Upper lobe of left lung (tissue), 6 donors: ENCODE results near the gene CFAP58. TPM values are rescaled to one million over a fixed set of nuclear protein-coding genes. Genes with fewer than 3 reads are reported as not detected.

Experiments used
- ATAC-seq, 2 donors: fragments of 200-7000 bp; cut with Tn5 transposase; one replicate each; pipeline ENCODE4 v1.9.1; 2022; ENCODE audit warnings: mild to moderate bottlenecking in 2 of 2, moderate library complexity in 2 of 2; ENCODE audit not compliant: low FRiP score in 2 of 2
- DNase-seq, 2 donors: peaks; one replicate each; pipeline ENCODE4 v3.0.0-alpha.2; 2019 to 2020
- H3K27ac ChIP-seq, 4 donors: fragments of 200-600 bp; sonication (generic); one replicate each; pipeline ENCODE4 v1.5.1; 2016 to 2019
- H3K27me3 ChIP-seq, 4 donors: fragments of 200-600 bp; sonication (generic); one replicate each; pipeline ENCODE4 v1.5.1; 2017 to 2019
- H3K36me3 ChIP-seq, 4 donors: fragments of 200-600 bp; sonication (generic); one replicate each; pipeline ENCODE4 v1.5.1; 2016 to 2019
- H3K4me1 ChIP-seq, 4 donors: fragments of 200-600 bp; sonication (generic); one replicate each; pipeline ENCODE4 v1.5.1; 2018 to 2019
- H3K4me3 ChIP-seq, 4 donors: fragments of 200-600 bp; sonication (generic); one replicate each; pipeline ENCODE4 v1.5.1; 2017 to 2019; ENCODE audit warnings: mild to moderate bottlenecking in 2 of 4, moderate library complexity in 1 of 4
- H3K9me3 ChIP-seq, 4 donors: fragments of 200-600 bp; sonication (generic); one replicate each; pipeline ENCODE4 v1.5.1; 2018 to 2019
- CTCF ChIP-seq, 6 experiments: fragments of 450-650 bp in 4 of 6; fragments of 200-600 bp in 2 of 6; sonication (generic) in 2 of 6; IDR thresholded peaks; one replicate each; pipeline ENCODE4 v1.5.1; 2016 to 2019; ENCODE audit warnings: antibody characterized with exemption in 6 of 6
- EP300 ChIP-seq, 4 donors: sonication (generic); formaldehyde crosslinking; IDR thresholded peaks; one replicate each; pipeline ENCODE4 v1.5.1; 2017; ENCODE audit warnings: antibody characterized with exemption in 4 of 4, control low read depth in 2 of 4
- POLR2A ChIP-seq, 4 donors: fragments of 450-650 bp; IDR thresholded peaks; one replicate each; pipeline ENCODE4 v1.5.1; 2016 to 2017; ENCODE audit warnings: antibody characterized with exemption in 4 of 4, mild to moderate bottlenecking in 2 of 4
- POLR2AphosphoS5 ChIP-seq, 2 donors: sonication (generic); formaldehyde crosslinking; IDR thresholded peaks; one replicate each; pipeline ENCODE4 v1.5.1; 2017; ENCODE audit warnings: antibody characterized with exemption in 2 of 2
- WGBS, 2 donors: methylation state at CpG; one replicate each; pipeline ENCODE4 v1.1.5; 2017 to 2018; 5-methylcytosine and 5-hydroxymethylcytosine counted together
- total RNA-seq, 6 donors: library from RNA; depleted of rRNA in 4 of 6; stranded (reverse); fragments of >200 nt in 4 of 6; gene quantifications; one replicate each; pipeline versions ENCODE4 v1.1.0 to v1.2.1, GENCODE V29; 2016 to 2021
- donor health status: DM: no; HTN: no; CAD: no; lungs with moderate emphysema.
- donor health status: DM: no; HTN: yes; CAD: no; lungs with severe emphysema.

The CFAP58 gene, protein sequence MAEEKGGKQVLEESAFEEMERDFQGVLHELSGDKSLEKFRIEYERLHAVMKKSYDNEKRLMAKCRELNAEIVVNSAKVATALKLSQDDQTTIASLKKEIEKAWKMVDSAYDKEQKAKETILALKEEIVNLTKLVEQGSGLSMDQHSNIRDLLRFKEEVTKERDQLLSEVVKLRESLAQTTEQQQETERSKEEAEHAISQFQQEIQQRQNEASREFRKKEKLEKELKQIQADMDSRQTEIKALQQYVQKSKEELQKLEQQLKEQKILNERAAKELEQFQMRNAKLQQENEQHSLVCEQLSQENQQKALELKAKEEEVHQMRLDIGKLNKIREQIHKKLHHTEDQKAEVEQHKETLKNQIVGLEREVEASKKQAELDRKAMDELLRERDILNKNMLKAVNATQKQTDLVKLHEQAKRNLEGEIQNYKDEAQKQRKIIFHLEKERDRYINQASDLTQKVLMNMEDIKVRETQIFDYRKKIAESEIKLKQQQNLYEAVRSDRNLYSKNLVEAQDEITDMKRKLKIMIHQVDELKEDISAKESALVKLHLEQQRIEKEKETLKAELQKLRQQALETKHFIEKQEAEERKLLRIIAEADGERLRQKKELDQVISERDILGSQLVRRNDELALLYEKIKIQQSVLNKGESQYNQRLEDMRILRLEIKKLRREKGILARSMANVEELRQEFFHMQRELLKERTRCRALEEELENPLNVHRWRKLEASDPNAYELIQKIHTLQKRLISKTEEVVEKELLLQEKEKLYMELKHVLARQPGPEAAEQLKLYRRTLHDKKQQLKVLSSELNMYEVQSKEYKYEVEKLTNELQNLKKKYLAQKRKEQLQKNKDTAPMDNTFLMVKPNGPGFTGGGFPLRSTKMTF
- 10 to 100 TPM in 1 of 6 donors, 1 to 10 TPM in 3, under 1 TPM in 2; 0.14 to 11.0 (median 1.0) TPM for total RNA-seq

GRCh38 chr10:104353325-104354048, at the start of gene CFAP58:
CFAP58 (plus strand) TSS chr10:104353833; CDS start chr10:104353898, 65 bp downstream.
- TF ChIP-seq CTCF (IDR thresholded peaks at IDR 0.05): peak; percentile 49 to 89 (median 70)
- peak; percentile 64 to 76 for TF ChIP-seq POLR2AphosphoS5 (IDR thresholded peaks at IDR 0.05)
- peak in 2 of 4 donors; percentile 38 to 45 for TF ChIP-seq POLR2A (IDR thresholded peaks at IDR 0.05)
- no peak for TF ChIP-seq EP300 (IDR thresholded peaks at IDR 0.05)
- no peaks in the 10 kb centered on the region for H3K9me3 ChIP-seq
- H3K27me3 ChIP-seq: no peaks in the 10 kb centered on the region
- H3K4me1 ChIP-seq: peaks cover 30 to 44% (median 35%) of the 10 kb centered on the region in 4 donors
- H3K27ac ChIP-seq: peak within 1 kb of the TSS; percentile 6 to 86 (median 31)
- H3K36me3 ChIP-seq: no peaks in the 10 kb centered on the region
- peak; percentile 90 to 92 for ATAC-seq
- peak; percentile 97 for DNase-seq
- WGBS, 2 donors: 2 to 3% methylated on average over 43 of the region's 43 CpGs
- H3K4me3 ChIP-seq: peak within 1 kb of the TSS; percentile 3 to 45 (median 36)

- Histone ChIP-seq H3K9me3 (no peaks in the 10 kb centered on the region), H3K27ac (peak overlapping the region in 1 of 4 donors; percentile 8), H3K27me3 (no peaks in the 10 kb centered on the region), H3K4me1 (peaks cover 27 to 39% (median 31%) of the 10 kb centered on the region in 4 donors), H3K36me3 (peaks cover 0 to 16% (median 0%) of the 10 kb centered on the region in 4 donors), H3K4me3 (no peak overlapping the region)
- 90 to 95% methylated on average over 4 of the region's 4 CpGs for WGBS, 2 donors
- TF ChIP-seq POLR2AphosphoS5 (IDR thresholded peaks at IDR 0.05): no peak
- TF ChIP-seq POLR2A (IDR thresholded peaks at IDR 0.05): no peak
- no peak for TF ChIP-seq EP300 (IDR thresholded peaks at IDR 0.05)
- no peak for TF ChIP-seq CTCF (IDR thresholded peaks at IDR 0.05)
- DNase-seq: no peak
- ATAC-seq: no peak
Measured at GRCh38 chr10:104304356-104304745, 49.3 kb upstream of the CFAP58 start.

- Histone ChIP-seq H3K27ac (peak overlapping the region in 2 of 4 donors; percentile 8 to 42), H3K4me1 (peaks cover 21 to 42% (median 31%) of the 10 kb centered on the region in 4 donors), H3K9me3 (no peaks in the 10 kb centered on the region), H3K4me3 (no peak overlapping the region), H3K27me3 (no peaks in the 10 kb centered on the region), H3K36me3 (peaks cover 0 to 16% (median 0%) of the 10 kb centered on the region in 4 donors)
- DNase-seq: no peak
- TF ChIP-seq POLR2AphosphoS5 (IDR thresholded peaks at IDR 0.05) (no peak), POLR2A (IDR thresholded peaks at IDR 0.05) (no peak), CTCF (IDR thresholded peaks at IDR 0.05) (no peak), EP300 (IDR thresholded peaks at IDR 0.05) (no peak)
- 61 to 70% methylated on average over 8 of the region's 8 CpGs for WGBS, 2 donors
- ATAC-seq: no peak
Measured at GRCh38 chr10:104304927-104305326, 48.7 kb upstream of the CFAP58 start.

DNA sequence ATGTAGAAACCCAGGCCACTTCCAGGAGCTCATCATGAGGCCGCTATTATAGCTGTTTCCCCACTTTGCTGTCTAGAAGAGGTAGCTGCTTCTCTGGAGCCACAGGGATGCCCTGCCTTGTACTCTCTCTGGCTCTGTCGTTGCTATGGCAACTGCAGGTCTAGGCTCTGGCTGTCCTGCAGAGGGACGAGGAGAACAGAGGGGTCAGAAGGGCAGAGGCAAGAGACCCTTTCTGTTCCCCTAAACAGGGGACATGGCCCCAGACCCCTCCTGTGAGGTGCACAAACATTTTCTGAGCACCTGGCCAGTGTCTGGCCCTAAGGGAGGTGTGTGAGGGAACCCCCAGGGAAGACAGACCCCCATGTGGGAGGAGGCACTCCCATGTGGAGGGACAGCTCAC, 46.7 kb upstream of the CFAP58 start:
- DNase-seq: no peak
- Histone ChIP-seq H3K36me3 (peaks cover 0 to 35% (median 5%) of the 10 kb centered on the region in 4 donors), H3K27me3 (no peaks in the 10 kb centered on the region), H3K9me3 (no peaks in the 10 kb centered on the region), H3K4me3 (no peak overlapping the region), H3K27ac (peak overlapping the region in 1 of 4 donors; percentile 5), H3K4me1 (peaks cover 13 to 44% (median 28%) of the 10 kb centered on the region in 4 donors)
- no peak for ATAC-seq
- 73 to 76% methylated on average over 3 of the region's 3 CpGs for WGBS, 2 donors
- TF ChIP-seq POLR2AphosphoS5 (IDR thresholded peaks at IDR 0.05) (no peak), POLR2A (IDR thresholded peaks at IDR 0.05) (no peak), CTCF (IDR thresholded peaks at IDR 0.05) (no peak), EP300 (IDR thresholded peaks at IDR 0.05) (no peak)
